GM21447 (cell line): ENCODE data around the gene IGSF1.
"Not testable (repeated sequence)": the region's sequence is repeated elsewhere in the genome, so short reads cannot be mapped to it uniquely, and the experiment has no call there.

Experiments used
- ATAC-seq: cut with Tn5 transposase; IDR thresholded peaks from one replicate; pipeline ENCODE4 v1.9.1; 2021; ENCODE audit not compliant: unreplicated experiment

Gene IGSF1

DNA sequence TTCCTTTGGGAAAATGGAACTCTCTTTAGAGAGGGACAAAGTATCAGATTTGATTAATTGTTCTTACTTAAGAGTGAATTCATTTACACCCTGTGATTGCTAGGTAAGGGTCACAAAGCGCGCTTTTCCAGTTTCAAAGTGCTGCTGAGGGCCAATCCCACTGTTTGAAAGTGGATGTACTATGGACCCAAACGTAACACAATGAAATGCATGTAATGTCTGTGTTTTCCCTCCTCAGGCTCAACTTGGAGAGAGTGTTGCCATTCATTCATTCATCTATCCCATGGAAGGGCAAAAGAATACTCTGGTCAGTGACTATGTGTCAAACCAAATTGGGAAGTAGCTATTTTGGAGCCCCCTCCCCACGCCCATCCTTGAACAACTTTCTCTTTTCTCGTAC is 16.1 kb downstream of the IGSF1 start:
- no peak for ATAC-seq

DNA sequence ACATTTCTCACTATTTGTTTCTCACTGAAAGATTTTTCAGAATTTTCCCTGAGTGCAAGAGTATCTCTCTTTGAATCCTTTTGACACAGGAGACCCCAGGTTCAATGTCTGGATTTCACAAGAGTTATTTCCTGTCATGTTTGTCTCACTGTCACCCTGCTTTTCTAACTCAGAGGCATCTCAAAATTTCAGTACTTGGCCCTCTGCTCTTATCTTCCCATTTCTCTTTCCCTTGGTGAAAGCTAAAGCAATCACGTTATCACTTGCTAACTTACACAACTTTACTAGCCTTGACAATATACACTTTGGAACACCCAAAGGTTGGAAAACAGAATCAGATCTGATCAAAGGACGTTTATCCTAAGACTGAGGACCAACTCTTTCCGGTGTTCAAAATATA is 17.3 kb downstream of the IGSF1 start:
- ATAC-seq = no peak

DNA sequence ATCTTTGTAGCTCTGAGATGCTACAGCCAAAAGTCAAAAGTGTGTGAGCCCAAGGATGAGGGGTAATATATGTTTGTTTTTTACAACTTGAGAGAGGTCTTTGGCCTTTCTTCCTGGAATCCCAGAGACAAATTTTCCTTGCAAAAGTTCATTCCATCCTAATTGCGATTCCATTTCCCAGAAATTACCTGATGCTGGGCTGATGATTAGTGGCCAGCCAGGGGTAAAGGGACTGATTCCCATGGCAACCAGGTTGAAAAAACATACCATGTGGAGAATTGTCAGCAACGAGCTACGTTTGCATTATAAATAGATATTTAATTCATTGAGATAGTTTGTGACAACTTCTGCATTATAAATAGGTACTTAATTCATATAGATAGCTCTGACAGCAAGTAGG is 17.8 kb downstream of the IGSF1 start:
- ATAC-seq = no peak

DNA sequence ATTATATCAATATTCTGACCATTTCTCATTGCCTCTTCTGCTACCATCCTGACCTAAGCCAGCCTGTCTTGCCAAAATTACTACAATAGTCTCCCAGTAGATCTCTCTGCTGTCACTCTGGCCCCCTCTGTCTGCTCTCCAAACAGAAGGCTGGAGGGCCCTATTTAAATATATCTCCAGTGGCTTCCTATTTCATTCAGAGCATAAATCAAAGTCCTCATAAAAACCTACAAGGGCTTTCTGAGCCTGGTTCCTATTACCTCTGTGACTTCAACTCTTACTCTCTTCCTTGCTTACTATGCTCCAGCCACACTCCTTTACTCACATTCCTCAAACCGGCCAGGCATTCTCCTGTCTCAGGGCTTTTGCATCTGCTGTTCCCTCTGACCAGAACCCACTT is 19.0 kb downstream of the IGSF1 start:
- ATAC-seq = no peak

DNA sequence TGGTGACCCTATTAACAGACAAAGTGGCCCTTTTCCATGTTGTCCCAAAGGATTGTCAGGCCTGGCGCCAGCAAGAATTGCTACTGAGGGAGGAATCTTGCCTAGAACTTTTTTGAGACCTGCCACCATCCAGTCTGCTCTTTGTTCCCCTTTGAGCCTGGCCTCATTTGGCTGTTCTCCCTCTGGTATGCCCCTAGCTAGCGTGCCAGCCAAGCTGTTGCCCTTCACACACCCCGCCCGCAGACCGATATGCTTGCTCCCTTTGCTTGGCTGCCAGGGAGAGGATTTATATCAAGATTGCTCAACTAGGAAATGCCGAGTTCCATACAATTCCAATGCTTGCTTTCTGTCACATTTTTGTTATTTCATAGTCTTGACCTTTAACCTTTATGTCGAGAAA is 24.4 kb downstream of the IGSF1 start:
- ATAC-seq = no peak

DNA sequence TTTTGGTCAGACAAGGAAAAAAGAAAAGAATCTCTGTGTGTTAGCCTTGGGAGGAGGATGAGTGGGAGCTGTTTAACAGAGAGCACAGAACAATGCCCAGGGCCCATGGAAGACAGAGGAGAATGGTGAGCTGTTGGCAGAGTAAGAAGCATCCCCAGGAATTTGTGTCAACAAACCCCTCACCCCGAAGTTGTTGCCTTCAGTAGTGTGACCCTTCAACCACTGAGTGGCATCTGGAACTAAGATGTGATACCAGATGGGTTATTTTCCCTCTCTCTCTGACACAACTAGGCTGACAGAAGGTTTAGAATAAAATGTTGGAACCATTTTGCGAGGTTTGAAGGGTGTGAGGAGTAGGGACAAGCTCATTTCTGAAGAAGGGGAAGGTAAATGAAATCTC is 25.1 kb downstream of the IGSF1 start:
- ATAC-seq = no peak

DNA sequence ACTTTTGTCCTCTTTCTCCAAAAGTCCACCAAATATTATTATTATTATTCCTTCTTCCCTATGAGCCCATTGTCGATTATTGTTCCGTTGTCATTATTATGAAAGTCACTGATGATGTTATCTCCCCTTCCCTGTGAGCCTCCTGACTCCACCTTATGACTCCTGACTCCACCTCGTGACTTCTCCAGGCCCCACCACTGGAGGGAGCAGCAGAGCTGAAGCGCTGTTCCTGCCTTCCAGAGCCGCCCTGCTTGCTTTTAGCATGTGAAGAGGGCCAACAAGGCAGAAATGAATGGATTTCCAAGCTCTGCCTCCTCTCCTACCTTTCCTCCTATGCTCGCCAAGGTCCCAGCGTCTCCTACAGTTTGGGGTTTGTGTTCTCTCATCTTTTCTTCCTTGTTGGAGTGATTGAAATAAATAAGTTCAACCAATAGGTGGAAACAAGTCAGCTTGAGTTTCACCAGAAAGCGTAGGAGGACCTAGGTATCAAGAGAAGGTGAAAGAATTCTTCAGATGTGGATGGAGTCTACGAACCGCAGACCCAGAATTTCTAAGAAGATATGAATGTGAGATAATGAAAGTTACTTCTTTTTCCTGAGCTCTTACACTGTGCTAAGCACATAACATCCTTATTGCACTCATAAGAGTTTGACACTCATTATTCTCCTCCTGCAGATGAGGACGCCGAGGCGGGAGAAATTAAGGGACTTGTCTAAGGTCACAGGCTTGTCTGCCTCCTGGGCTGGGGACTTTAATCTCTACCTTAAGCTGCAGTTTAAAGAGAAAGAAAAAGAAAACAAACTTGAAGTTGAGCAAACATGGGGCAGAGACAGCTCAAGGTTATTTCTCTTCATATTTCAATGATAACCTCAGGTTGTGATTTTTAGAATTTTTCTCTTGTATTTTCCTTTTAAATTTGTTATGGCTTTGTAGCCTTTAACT is 26.1 kb downstream of the IGSF1 start:
- no peak for ATAC-seq

DNA sequence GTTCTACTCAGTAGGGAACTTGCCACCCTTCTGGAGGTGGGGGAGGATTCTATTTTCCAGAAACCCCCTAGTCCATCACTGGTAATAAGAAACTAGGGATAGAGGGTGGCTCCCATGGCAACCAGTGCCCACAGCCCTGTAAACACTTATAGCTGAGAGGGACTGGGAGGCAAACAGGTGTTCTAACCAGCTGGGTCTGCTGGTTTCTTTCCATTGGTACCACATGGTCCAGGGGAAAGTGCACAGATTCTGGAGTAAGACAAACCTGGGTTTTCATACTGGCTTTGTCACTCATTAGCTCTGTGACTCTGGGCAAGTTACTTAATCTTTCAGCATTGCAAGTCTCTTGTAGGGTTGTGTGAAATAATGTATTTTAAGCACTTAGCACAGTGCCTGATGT is 26.9 kb downstream of the IGSF1 start:
- ATAC-seq = no peak

DNA sequence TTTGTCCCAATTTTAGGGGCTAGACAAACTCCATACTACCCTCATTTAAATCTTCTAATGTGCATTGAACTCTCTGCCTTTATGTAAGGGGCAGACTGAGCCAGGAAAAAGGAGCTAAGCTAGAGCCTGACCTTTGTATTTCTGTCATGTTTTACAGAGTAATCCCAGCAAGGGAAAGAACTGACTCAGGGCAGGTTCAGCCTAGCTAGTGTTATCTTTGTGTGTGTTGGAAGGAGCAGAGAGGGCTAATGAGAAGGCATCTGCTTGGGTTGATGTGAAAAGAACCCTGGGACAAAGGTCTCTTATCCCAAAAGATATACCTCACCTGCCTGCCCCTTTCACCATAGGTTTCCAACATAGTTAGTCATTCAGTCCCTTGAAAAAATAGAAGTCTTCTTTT is 31.7 kb downstream of the IGSF1 start:
- no peak for ATAC-seq

DNA sequence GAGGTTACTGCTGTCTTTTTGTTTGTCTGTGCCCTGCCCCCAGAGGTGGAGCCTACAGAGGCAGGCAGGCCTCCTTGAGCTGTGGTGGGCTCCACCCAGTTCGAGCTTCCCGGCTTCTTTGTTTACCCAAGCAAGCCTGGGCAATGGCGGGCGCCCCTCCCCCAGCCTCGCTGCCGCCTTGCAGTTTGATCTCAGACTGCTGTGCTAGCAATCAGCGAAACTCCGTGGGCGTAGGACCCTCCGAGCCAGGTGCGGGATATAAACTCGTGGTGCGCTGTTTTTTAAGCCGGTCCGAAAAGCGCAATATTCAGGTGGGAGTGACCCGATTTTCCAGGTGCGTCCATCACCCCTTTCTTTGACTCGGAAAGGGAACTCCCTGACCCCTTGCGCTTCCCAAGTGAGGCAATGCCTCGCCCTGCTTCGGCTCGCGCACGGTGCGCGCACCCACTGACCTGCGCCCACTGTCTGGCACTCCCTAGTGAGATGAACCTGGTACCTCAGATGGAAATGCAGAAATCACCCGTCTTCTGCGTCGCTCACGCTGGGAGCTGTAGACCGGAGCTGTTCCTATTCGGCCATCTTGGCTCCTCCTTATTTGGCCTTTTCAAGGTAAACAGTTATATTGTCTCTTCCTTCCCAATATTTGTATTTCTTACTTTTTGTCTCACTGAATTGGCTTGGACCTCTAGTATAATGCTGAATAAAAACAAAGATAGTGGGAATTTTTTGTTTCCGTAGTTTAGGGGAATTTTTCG is 37.9 kb downstream of the IGSF1 start:
- ATAC-seq = not testable (repeated sequence)

DNA sequence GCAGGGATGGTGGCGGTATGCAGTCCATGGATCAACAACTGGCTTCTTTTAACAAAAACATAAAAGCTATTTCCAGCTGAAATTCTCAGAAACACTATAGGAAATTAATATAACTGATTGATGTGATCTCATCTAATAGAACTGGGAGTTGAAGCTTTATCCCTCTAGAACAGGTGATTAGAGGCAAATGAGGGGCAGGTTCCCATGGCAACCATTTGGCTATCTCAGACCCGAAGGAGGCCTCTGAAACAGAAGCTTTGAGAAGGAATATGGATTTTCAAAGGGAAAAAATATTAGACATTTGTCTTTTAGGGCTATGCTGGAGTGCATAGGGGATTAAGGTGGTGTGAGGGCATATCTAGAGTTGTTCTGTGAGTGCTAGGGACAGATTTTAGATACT is 50.0 kb downstream of the IGSF1 start:
- no peak for ATAC-seq

DNA sequence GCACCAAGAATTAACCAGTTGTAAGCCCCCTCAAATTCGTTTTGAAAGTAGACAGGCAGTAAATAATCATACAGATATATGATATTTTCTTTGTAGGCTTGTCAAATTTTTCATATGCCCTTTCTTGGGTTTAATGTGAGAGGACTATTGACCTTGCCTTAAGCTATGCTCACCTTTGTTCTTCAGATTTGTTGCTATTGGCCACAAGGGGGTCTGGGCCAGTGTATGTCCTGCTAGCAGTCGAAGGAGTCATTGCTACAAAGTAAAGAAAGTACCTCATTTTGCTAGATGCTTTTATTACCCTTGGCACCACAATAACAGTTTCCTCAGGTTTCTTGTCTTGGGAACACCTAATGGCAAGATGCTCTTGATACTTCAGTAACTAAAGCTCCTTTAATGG is 51.7 kb downstream of the IGSF1 start:
- no peak for ATAC-seq

DNA sequence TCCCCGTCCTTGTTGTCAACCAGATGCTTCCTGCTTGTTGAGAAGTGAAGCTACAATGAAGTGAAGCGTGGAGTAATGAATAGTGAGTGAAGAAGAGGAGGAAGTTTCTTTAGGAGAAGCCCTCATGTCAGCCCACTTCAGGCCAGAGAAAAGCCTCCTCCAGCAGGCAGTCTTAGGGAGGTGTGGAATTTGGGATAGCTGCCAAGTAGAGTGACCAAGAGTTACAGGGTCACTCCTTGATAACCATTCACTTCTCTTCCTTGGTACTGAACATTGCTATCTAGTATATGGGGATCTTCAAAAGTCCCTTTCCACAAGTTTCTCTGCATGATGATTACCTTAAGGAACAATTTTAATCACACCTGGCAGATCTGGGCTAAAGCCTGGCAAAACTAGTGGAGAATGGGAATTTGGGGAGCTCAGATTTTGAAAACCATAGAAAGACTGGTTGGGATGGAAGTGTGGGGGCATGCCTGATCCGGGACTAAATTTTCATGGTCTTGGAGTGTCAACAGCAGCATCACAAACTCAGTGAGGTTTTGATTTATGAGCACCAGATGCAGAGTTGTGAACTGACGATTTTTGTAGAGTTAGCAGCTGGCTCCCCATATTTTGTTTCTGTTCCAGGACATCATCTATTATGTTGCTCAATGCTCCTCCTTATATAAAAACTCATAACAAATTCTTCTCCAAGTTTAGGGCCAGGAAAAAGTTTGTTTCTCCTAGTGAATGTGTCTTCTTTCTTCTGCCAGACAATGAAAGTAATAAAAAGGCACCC is 53.1 kb downstream of the IGSF1 start:
- ATAC-seq = no peak

DNA sequence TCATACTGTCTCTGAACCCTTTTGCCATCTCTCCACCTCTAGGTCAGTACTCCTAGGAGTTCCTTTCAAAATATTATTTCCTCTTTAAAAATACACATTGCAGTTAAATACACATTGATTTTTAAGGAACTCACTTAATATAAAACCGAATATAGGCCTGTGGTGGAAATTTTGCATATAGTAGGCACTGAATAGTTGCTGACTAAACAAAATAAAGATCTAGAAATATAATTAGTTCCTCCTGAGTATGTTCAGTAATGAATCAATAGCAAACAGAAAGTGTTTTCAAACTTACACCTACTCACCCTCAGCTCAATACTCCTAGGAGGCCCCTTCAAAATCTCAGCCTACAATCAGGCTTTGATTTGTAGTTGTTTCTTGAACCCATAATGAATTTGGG is 61.5 kb downstream of the IGSF1 start:
- no peak for ATAC-seq

DNA sequence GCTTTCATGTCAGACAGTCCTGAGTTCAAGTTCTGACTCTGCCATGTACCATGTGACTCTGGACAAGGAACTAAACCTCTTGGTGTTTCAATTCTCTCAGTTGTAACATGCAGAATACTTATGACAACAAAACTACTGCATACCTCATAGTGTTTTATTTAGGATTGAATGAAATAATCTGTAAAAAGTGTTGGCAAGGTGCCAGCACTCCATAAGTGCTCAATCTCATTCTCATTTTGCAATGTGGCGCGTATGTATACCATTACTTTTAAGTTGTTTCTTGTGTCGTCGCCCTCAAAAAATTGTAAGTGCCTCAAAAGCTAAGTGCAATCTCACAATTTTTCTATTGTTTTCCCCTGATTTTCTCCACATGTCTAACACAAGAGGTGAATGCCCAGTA is 62.5 kb downstream of the IGSF1 start:
- ATAC-seq = no peak

DNA sequence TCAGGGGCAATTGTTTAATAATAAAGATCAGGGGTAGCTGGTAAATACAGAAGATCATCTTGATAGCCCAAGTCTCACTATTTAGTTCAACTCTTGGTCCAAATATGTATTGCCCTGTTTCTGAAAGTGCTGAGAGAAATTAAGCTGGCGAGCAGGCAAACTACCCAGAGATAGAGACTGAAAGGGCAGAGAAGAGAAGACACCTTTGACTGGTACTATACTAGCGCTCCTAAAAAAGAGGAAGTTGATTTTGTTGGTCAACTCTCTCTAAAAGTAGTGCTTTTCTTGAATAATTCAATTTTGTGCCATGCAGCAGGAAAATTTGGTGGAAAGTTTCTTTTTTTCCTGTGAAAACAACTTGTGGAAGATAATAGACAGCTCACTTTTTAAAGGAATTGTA is 64.0 kb downstream of the IGSF1 start:
- ATAC-seq = no peak
